ENCODE data around the gene KCNJ6. TPM values are rescaled to one million over a fixed set of nuclear protein-coding genes. Genes with fewer than 3 reads are reported as not detected.

KCNJ6 gene
- polyA plus RNA-seq, 1 of the 3 experiments (the other 2 are of a cell fraction) = not detected

GRCh38 chr21:37558676-37559211 is 357.5 kb downstream of the KCNJ6 start:
- no peaks in the 10 kb centered on the region for H3K9me2 ChIP-seq
- H2AFZ ChIP-seq (ENCODE audit: low read depth) = no peak overlapping the region
- no peaks in the 10 kb centered on the region for H3K9me3 ChIP-seq
- no peak overlapping the region for H3K4me3 ChIP-seq (ENCODE audit: low read depth in 2 of 2, low read length in 1 of 2)
- WGBS (ENCODE audit: low lambda C conversion rate) = 69% methylated on average over 8 of the region's 8 CpGs
- no peak for DNase-seq
- no peaks in the 10 kb centered on the region for H3K27me3 ChIP-seq (ENCODE audit: insufficient read depth)
- TF ChIP-seq NRF1 (IDR thresholded peaks at IDR 0.05; ENCODE audit: low read depth, low read length) (no peak), SIN3A (IDR thresholded peaks at IDR 0.05; ENCODE audit: borderline replicate concordance, low read depth, low read length) (no peak), CTCF (IDR thresholded peaks at IDR 0.05) (no peak)
- TF ChIP-seq, protein P1, sequence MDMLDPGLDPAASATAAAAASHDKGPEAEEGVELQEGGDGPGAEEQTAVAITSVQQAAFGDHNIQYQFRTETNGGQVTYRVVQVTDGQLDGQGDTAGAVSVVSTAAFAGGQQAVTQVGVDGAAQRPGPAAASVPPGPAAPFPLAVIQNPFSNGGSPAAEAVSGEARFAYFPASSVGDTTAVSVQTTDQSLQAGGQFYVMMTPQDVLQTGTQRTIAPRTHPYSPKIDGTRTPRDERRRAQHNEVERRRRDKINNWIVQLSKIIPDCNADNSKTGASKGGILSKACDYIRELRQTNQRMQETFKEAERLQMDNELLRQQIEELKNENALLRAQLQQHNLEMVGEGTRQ (IDR thresholded peaks at IDR 0.05; ENCODE audit: borderline replicate concordance, low read depth, low read length) = no peak
- TF ChIP-seq, protein P2, sequence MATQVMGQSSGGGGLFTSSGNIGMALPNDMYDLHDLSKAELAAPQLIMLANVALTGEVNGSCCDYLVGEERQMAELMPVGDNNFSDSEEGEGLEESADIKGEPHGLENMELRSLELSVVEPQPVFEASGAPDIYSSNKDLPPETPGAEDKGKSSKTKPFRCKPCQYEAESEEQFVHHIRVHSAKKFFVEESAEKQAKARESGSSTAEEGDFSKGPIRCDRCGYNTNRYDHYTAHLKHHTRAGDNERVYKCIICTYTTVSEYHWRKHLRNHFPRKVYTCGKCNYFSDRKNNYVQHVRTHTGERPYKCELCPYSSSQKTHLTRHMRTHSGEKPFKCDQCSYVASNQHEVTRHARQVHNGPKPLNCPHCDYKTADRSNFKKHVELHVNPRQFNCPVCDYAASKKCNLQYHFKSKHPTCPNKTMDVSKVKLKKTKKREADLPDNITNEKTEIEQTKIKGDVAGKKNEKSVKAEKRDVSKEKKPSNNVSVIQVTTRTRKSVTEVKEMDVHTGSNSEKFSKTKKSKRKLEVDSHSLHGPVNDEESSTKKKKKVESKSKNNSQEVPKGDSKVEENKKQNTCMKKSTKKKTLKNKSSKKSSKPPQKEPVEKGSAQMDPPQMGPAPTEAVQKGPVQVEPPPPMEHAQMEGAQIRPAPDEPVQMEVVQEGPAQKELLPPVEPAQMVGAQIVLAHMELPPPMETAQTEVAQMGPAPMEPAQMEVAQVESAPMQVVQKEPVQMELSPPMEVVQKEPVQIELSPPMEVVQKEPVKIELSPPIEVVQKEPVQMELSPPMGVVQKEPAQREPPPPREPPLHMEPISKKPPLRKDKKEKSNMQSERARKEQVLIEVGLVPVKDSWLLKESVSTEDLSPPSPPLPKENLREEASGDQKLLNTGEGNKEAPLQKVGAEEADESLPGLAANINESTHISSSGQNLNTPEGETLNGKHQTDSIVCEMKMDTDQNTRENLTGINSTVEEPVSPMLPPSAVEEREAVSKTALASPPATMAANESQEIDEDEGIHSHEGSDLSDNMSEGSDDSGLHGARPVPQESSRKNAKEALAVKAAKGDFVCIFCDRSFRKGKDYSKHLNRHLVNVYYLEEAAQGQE (IDR thresholded peaks at IDR 0.05; ENCODE audit: low read depth, low read length) = no peak
- no peaks in the 10 kb centered on the region for H3F3A ChIP-seq (replicated peaks; ENCODE audit: insufficient read depth)
- H3K79me2 ChIP-seq (ENCODE audit: insufficient read depth) = no peaks in the 10 kb centered on the region
- H3K4me1 ChIP-seq (ENCODE audit: control insufficient read depth in 1 of 2, insufficient read depth in 2 of 2, low read depth in 1 of 2, low read length in 1 of 2) = peaks cover 0 to 7% of the 10 kb centered on the region in 2 experiments; a peak in 1 of 4 replicates
- no peaks in the 10 kb centered on the region for H4K20me1 ChIP-seq (ENCODE audit: insufficient read depth)
- no peaks in the 10 kb centered on the region for H3K36me3 ChIP-seq (replicated peaks in 1 of 2; ENCODE audit: control insufficient read depth in 1 of 2, insufficient read depth in 2 of 2, low read length in 1 of 2)
- H3K27ac ChIP-seq (ENCODE audit: low read depth in 2 of 2, low read length in 1 of 2) = no peak overlapping the region
- H3K9ac ChIP-seq = no peak overlapping the region
- ChIA-PET POLR2A (no interaction called here), CTCF (no interaction called here)
- H3K4me2 ChIP-seq = no peak overlapping the region
